ENCODE results near the gene FGFR3.

The FGFR3 gene

DNA sequence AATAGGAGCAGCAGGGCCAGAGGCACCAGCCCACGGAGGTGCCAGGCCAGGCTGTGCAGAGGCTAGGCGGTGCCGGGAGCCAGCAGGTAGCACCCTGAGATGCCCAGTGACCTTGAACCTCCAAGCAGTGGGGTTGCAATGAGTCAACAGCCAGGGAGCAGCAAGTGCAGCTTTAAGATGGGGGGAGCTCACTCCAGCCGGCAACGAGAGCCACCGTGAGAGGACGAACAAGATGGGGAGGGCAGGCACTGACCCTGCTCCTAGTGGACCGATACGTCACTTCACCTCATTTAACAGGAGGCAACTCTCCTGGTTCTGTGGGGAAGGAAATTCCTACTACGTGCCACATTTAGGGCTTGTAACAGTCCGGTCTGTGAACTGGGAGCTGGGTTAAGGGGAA lies 58.1 kb downstream of the FGFR3 start:
- H3K4me3 ChIP-seq = no peak overlapping the region
- H3K27ac ChIP-seq = peak overlapping the region in 1 of 21 experiments; percentile 7

DNA sequence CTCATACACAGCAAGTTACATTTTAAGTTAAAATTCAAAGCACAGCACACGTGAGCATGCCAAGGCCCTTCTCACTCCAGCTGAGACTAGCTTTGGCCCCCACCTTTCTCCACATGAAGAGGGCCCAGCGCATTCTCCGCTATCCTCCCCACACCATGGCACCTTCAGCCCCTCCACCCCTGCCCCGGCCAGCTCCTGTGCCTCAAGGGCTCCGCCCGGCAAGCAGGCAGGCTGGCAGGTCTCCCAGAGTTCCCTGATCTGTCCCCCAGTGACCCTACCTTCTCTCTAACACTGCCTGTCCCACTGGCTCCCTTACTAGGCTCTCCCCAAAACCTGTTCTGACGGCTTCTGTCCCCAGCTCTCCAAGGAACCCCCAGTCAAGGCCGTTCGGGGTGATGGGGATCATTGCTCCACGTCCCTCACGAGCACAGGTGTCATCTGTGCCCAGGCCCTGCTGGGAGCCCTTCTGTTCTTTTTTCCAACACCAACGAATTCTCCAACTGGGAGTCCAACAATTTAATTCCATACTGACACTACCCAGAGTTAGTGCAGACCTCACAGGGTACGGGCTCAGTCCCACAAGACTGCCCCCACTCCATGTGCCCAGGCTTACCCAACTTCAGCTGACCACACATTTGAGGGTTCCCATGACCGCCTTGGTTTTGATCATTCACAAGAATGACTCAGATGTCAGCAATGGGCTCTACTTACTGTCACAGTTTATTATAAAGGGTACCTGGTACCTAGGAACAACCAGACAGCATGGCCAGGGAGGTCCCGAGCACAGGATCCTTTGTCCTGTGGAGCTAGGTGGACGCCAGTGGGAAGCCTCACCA lies 58.7 kb downstream of the FGFR3 start:
- no peak overlapping the region for H3K4me3 ChIP-seq
- peak overlapping the region in 1 of 21 experiments; percentile 12 for H3K27ac ChIP-seq

DNA sequence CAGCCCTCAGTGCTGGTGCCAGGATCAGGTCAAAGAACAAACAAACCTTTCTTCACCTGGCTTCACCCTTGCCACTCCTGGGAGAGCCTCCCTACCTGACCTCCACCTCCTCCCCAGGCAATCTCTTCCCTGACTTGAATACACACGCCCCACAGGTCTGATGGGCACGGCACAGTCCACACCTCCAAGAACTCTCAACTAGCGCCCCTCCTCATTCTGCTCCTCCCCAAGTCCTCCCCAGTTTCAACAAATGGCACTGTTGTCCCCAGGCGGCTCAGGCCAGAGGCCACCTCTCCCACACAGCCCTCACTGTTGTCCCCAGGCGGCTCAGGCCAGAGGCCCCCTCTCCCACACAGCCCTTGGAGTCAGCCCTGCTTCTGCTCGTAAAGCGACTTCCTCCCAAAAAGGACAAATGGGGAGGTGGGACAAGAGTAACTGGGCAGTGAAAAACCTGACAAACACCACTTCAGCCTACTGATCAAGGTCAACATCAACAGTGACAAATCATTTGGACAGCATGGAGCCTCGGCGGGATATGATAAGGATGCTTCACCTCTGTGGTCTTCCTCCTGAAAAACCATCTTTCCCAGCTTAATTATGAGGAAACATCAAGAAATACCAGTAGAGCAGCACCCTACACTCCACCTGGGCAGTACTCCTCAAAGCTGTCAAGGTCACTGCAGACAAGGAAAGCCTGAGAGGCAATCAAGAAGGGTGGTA lies 60.0 kb downstream of the FGFR3 start:
- Histone ChIP-seq H3K4me3 (no peak overlapping the region), H3K27ac (peak overlapping the region in 1 of 21 experiments; percentile 43)

DNA sequence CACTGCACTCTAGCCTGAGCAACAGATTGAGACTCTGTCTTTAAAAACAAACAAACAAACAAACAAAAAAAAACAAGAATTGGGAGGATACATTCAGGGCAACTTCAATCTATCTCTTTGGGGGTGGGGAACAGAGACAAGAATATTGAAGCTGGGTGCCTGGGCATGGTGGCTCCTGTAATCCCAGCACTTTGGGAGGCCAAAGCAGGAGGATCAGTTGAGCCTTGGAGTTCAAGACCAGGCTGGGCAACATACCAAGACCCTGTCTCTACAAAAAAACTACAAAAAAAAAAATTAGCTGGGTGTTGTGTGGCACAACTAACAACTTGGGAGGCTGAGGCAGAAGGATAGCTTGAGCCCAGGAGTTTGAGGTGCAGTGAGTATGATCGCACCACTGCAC lies 61.7 kb downstream of the FGFR3 start:
- Histone ChIP-seq H3K4me3 (peak overlapping the region; percentile 55 to 98 (median 91)), H3K27ac (peak overlapping the region in 10 of 21 experiments; percentile 83 to 92 (median 89))

DNA sequence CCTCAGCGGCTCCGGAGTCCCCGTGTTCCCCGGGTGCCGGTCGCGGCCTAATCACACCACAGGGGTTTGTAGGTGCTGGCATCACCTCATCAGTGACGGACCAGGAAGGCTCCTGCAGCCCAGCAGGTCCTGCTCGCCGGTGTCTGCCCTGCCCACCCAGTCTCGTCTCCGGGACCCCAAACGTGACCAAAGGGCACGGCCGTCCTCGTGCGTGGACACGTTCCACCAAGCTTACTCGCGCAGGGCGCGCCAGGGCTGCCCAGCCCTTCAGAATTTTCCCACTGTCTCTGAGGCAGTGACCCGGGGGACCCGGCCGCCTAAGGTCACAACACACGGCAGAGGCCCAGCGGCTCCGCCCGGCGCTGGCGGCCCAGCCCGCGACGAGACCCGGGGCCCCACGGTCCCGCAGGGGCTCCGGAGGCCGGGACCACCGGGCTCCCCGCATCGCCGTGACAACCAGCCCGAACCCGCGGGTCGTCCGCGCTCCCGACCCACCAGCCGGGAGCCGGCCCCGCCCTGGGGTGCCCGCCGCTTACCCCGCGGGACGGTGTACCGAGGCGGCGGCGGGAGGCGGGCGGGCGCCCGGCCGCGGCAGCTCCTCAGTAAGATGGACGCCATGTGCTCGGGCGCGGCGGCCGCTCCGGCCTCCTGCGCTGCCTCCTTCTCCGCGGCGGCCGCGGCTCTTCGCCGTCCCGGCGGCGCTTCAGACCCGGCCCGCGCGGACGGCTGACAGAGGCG lies 62.4 kb downstream of the FGFR3 start:
- peak overlapping the region; percentile 69 to 94 (median 89) for H3K27ac ChIP-seq
- peak overlapping the region; percentile 55 to 98 (median 91) for H3K4me3 ChIP-seq

DNA sequence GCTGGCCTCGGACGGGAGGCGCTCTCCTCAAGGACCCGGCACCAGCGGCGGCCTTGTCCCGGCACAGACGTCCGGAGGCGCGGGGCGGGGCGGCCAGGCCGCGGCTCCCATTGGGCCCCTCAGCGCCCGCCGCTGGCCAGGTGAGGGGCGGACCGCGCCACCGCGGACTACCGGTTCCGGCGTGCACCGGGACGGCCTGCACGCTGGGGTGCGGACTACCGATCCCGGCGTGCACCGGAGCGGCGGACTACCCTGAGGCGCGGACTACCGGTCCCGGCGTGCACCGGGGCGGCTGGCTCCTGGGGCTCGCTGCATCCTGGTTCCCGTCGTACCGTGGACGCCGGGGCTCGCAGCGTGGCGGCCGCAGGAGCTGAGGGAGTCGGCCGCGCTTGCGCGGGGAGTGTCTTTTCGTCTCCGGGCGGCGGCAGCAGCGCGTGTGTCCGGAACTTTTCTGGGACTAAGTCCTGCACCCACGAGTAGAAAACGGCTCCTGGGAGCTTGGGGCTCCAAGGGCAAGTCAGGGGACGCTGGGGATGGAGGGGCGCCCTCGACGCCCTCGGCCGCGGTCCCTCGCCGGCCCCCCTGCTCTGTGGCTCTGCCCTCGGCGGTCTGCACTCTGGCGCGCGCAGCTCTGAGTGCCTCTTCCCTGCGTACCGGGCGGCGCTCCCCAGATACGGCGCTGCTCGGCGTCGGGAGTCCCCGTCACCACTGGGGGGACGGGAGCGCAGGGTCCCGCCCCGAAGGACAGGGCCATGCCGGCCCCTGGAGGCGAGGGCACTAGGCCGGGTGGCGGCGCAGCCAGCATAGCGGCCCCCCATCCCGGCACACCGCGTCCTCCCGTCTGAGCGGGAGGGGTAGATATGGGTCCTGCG lies 63.2 kb downstream of the FGFR3 start, which contains the start of gene LETM1:
LETM1 (minus strand) TSS at position 86 of the 872 bp plus-strand sequence. CDS start 206 bp downstream, outside the sequence.
- Histone ChIP-seq H3K4me3 (peak within 1 kb of the TSS; percentile 55 to 98 (median 91)), H3K27ac (peak within 1 kb of the TSS; percentile 69 to 94 (median 89))

DNA sequence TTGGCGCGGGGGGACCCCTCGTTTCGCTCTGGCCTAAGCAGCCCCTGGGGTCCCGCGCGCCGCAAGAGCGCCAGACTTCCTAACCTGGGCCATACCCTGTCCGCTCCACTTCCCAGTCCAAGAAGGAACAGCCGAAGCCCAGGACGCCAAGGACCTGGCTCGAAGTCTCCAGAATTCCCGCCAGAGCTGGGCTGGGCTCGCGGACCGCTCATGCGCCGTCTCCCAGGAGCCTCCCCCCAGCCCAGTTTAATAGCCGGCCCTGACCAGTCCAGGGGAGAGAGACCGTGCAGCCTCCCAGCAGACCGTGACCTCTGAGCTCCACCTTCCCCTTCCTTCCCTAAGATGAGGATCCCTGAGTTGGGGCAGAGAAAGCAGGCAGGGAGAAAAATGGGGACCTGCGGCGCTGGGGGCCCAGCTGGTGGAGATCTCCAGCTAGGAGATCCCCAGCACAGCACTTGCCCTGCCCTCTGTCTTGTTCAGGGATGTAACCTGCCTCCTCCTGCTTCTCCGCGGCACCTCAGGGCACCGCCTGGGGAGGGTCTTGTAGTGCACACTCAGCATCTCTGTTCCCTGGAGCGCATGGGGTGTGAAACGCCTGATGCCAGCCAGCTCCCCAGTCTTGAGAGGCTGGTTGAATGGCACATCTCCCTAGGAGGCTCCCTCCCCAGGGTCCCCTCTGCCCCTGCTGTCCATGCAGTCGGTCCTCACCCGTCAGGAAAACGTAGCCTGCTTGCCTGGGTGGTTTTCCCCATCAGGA lies 64.0 kb downstream of the FGFR3 start:
- H3K4me3 ChIP-seq = peak overlapping the region; percentile 55 to 98 (median 91)
- H3K27ac ChIP-seq = peak overlapping the region; percentile 60 to 94 (median 89)

DNA sequence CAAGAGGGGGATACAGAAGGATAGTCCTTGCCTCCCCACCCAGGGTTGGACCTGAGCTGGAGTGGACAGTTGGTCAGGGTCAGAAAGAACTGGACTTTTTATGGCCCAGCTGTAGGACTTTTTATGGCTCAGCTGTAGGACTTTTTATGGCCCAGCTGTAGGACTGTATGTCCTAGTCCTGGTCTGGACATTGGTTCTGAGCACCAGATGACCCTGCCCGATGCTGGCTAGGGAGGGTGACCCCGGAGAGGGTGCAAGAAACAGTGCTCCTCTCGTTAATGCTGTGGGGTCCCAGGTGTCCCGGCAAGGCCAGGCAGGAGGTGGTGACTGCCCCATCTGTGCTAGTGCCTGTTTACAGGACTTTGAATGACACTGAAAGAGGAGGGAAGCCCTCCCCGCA lies 64.8 kb downstream of the FGFR3 start:
- Histone ChIP-seq H3K27ac (no peak overlapping the region), H3K4me3 (no peak overlapping the region)

Measured in skin epidermis (tissue), 12 donors.